Measurements from ENCODE around the gene MAEA.

Gene MAEA

GRCh38 chr4:1289207-1290164, at the start of gene MAEA:
MAEA (plus strand) TSS chr4:1289891; CDS start chr4:1289914, 23 bp downstream.
- H3K9me3 ChIP-seq (ENCODE audit: control insufficient read depth, insufficient read depth, low read depth, low read length): no peaks in the 10 kb centered on the region
- H3K4me1 ChIP-seq (ENCODE audit: control insufficient read depth, insufficient read depth, low read length): peaks cover 15% of the 10 kb centered on the region
- peak within 1 kb of the TSS; percentile 93 for H3K4me3 ChIP-seq (ENCODE audit: low read depth, low read length)
- H3K27ac ChIP-seq (ENCODE audit: low read depth, low read length): peak within 1 kb of the TSS; percentile 82
- H3K36me3 ChIP-seq (ENCODE audit: control insufficient read depth, insufficient read depth, low read length): 0 out of 2 replicates have a peak, but pooled peaks cover 14% of the 10 kb centered on the region
- H3K9ac ChIP-seq (ENCODE audit: low read length): peak within 1 kb of the TSS; percentile 95
- H3K27me3 ChIP-seq (ENCODE audit: control insufficient read depth, insufficient read depth, low read length): no peaks in the 10 kb centered on the region

- Histone ChIP-seq H3K9me3 (ENCODE audit: control insufficient read depth, insufficient read depth, low read depth, low read length) (no peaks in the 10 kb centered on the region), H3K27ac (ENCODE audit: low read depth, low read length) (no peak overlapping the region), H3K27me3 (ENCODE audit: control insufficient read depth, insufficient read depth, low read length) (no peaks in the 10 kb centered on the region), H3K4me1 (ENCODE audit: control insufficient read depth, insufficient read depth, low read length) (no peaks in the 10 kb centered on the region), H3K4me3 (ENCODE audit: low read depth, low read length) (no peak overlapping the region), H3K36me3 (ENCODE audit: control insufficient read depth, insufficient read depth, low read length) (peaks cover 63% of the 10 kb centered on the region), H3K9ac (ENCODE audit: low read length) (no peak overlapping the region)
Observed at GRCh38 chr4:1239950-1240307, 49.8 kb upstream of the MAEA start.

GRCh38 chr4:1240721-1241465, 48.8 kb upstream of the MAEA start:
- H3K4me3 ChIP-seq (ENCODE audit: low read depth, low read length): no peak overlapping the region
- H3K36me3 ChIP-seq (ENCODE audit: control insufficient read depth, insufficient read depth, low read length): peaks cover 53% of the 10 kb centered on the region
- no peaks in the 10 kb centered on the region for H3K27me3 ChIP-seq (ENCODE audit: control insufficient read depth, insufficient read depth, low read length)
- no peak overlapping the region for H3K27ac ChIP-seq (ENCODE audit: low read depth, low read length)
- no peaks in the 10 kb centered on the region for H3K9me3 ChIP-seq (ENCODE audit: control insufficient read depth, insufficient read depth, low read depth, low read length)
- H3K9ac ChIP-seq (ENCODE audit: low read length): no peak overlapping the region
- no peaks in the 10 kb centered on the region for H3K4me1 ChIP-seq (ENCODE audit: control insufficient read depth, insufficient read depth, low read length)

- Histone ChIP-seq H3K9me3 (ENCODE audit: control insufficient read depth, insufficient read depth, low read depth, low read length) (no peaks in the 10 kb centered on the region), H3K4me1 (ENCODE audit: control insufficient read depth, insufficient read depth, low read length) (peaks cover 2% of the 10 kb centered on the region; the same call in 1 of the 2 replicates), H3K27ac (ENCODE audit: low read depth, low read length) (no peak overlapping the region), H3K9ac (ENCODE audit: low read length) (no peak overlapping the region), H3K4me3 (ENCODE audit: low read depth, low read length) (no peak overlapping the region), H3K36me3 (ENCODE audit: control insufficient read depth, insufficient read depth, low read length) (peaks cover 48% of the 10 kb centered on the region), H3K27me3 (ENCODE audit: control insufficient read depth, insufficient read depth, low read length) (no peaks in the 10 kb centered on the region)
Observed at GRCh38 chr4:1241466-1241935, 48.2 kb upstream of the MAEA start.

- no peak overlapping the region for H3K27ac ChIP-seq (ENCODE audit: low read depth, low read length)
- H3K4me3 ChIP-seq (ENCODE audit: low read depth, low read length): no peak overlapping the region
- peaks cover 7% of the 10 kb centered on the region for H3K4me1 ChIP-seq (ENCODE audit: control insufficient read depth, insufficient read depth, low read length)
- no peak overlapping the region for H3K9ac ChIP-seq (ENCODE audit: low read length)
- H3K27me3 ChIP-seq (ENCODE audit: control insufficient read depth, insufficient read depth, low read length): no peaks in the 10 kb centered on the region
- H3K9me3 ChIP-seq (ENCODE audit: control insufficient read depth, insufficient read depth, low read depth, low read length): no peaks in the 10 kb centered on the region
- peaks cover 44% of the 10 kb centered on the region for H3K36me3 ChIP-seq (ENCODE audit: control insufficient read depth, insufficient read depth, low read length)
Observed at GRCh38 chr4:1241936-1242505, 47.7 kb upstream of the MAEA start.

- Histone ChIP-seq H3K36me3 (ENCODE audit: control insufficient read depth, insufficient read depth, low read length) (peaks cover 38% of the 10 kb centered on the region), H3K9me3 (ENCODE audit: control insufficient read depth, insufficient read depth, low read depth, low read length) (no peaks in the 10 kb centered on the region), H3K27ac (ENCODE audit: low read depth, low read length) (no peak overlapping the region)
Observed at GRCh38 chr4:1242506-1243450, 46.9 kb upstream of the MAEA start.

GRCh38 chr4:1243451-1244080, 46.1 kb upstream of the MAEA start:
- Histone ChIP-seq H3K9me3 (ENCODE audit: control insufficient read depth, insufficient read depth, low read depth, low read length) (no peaks in the 10 kb centered on the region), H3K27me3 (ENCODE audit: control insufficient read depth, insufficient read depth, low read length) (no peaks in the 10 kb centered on the region), H3K36me3 (ENCODE audit: control insufficient read depth, insufficient read depth, low read length) (peaks cover 30% of the 10 kb centered on the region), H3K9ac (ENCODE audit: low read length) (no peak overlapping the region), H3K4me3 (ENCODE audit: low read depth, low read length) (no peak overlapping the region), H3K4me1 (ENCODE audit: control insufficient read depth, insufficient read depth, low read length) (peaks cover 11% of the 10 kb centered on the region), H3K27ac (ENCODE audit: low read depth, low read length) (no peak overlapping the region)

More at GRCh38 chr4:1242506-1243450, 46.9 kb upstream of the MAEA start:
- Histone ChIP-seq H3K4me3 (ENCODE audit: low read depth, low read length) (no peak overlapping the region), H3K9ac (ENCODE audit: low read length) (no peak overlapping the region), H3K27me3 (ENCODE audit: control insufficient read depth, insufficient read depth, low read length) (no peaks in the 10 kb centered on the region), H3K4me1 (ENCODE audit: control insufficient read depth, insufficient read depth, low read length) (peaks cover 11% of the 10 kb centered on the region)

GRCh38 chr4:1244081-1244977, 45.4 kb upstream of the MAEA start:
- peaks cover 22% of the 10 kb centered on the region for H3K36me3 ChIP-seq (ENCODE audit: control insufficient read depth, insufficient read depth, low read length)
- peaks cover 11% of the 10 kb centered on the region for H3K4me1 ChIP-seq (ENCODE audit: control insufficient read depth, insufficient read depth, low read length)
- no peak overlapping the region for H3K4me3 ChIP-seq (ENCODE audit: low read depth, low read length)
- H3K9ac ChIP-seq (ENCODE audit: low read length): no peak overlapping the region
- no peaks in the 10 kb centered on the region for H3K27me3 ChIP-seq (ENCODE audit: control insufficient read depth, insufficient read depth, low read length)
- H3K27ac ChIP-seq (ENCODE audit: low read depth, low read length): no peak overlapping the region
- no peaks in the 10 kb centered on the region for H3K9me3 ChIP-seq (ENCODE audit: control insufficient read depth, insufficient read depth, low read depth, low read length)

- H3K27me3 ChIP-seq (ENCODE audit: control insufficient read depth, insufficient read depth, low read length): no peaks in the 10 kb centered on the region
- H3K9ac ChIP-seq (ENCODE audit: low read length): no peak overlapping the region
- H3K27ac ChIP-seq (ENCODE audit: low read depth, low read length): no peak overlapping the region
- peaks cover 13% of the 10 kb centered on the region for H3K4me1 ChIP-seq (ENCODE audit: control insufficient read depth, insufficient read depth, low read length)
- H3K36me3 ChIP-seq (ENCODE audit: control insufficient read depth, insufficient read depth, low read length): peaks cover 15% of the 10 kb centered on the region
- H3K4me3 ChIP-seq (ENCODE audit: low read depth, low read length): no peak overlapping the region
- 0 out of 2 replicates have a peak, but pooled peaks cover 2% of the 10 kb centered on the region for H3K9me3 ChIP-seq (ENCODE audit: control insufficient read depth, insufficient read depth, low read depth, low read length)
Observed at GRCh38 chr4:1244978-1245471, 44.7 kb upstream of the MAEA start.
